Measurements from ENCODE around the gene KLK5.
"Not testable (repeated sequence)": the region's sequence is repeated elsewhere in the genome, so short reads cannot be mapped to it uniquely, and the experiment has no call there.

KLK5 gene

GRCh38 chr19:50921426-50922316, 31.2 kb downstream of the KLK5 start:
- no peak for DNase-seq

- DNase-seq, result no peak
These were observed 36.8 kb downstream of the KLK5 start for GRCh38 chr19:50916069-50916468.

DNA sequence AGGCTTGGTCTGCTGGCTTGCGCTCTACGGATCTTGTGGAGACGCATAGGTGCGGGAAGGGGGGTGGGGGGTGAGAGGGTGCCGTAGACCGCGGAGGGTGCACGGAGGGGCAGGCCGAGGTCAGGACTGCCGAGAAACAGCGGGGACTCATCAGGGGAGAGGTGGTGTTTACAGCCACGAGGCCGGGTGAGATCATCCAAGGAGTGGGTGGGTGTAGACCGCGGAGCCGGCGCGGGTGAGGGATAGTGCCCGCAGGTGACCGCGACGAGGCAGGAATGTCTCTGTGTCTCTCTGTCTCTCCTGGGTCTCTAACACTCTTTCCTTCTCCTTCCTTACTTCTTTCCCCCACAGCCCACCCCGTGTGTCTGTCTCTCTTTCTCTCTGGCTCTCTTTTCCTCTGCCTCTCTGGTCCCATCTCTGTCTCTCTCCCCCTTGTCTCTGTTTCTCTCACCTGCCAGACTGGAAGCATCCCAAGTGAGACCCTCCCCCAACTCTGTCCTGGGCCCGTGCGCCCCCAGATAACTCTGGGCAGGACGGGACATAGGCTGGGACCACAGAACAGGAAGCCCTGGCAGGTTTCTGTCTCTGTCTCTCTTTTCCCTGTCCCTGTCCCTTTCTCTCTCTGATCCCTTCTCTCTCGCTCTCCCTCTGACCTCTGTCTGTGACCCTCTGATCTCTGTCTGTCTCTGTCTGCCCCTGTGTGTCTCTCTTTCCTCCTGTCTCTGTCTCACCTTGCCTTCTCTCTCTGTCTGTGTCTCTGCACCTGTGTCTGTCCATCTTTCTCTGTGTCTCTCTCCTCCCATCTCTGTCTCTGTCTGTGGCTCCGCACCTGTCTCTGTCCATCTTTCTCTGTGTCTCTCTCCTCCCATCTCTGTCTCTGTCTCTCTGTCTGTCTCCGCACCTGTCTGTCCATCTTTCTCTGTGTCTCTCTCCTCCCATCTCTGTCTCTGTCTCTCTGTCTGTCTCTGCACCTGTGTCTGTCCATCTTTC, 39.8 kb downstream of the KLK5 start:
- DNase-seq, result no peak

DNA sequence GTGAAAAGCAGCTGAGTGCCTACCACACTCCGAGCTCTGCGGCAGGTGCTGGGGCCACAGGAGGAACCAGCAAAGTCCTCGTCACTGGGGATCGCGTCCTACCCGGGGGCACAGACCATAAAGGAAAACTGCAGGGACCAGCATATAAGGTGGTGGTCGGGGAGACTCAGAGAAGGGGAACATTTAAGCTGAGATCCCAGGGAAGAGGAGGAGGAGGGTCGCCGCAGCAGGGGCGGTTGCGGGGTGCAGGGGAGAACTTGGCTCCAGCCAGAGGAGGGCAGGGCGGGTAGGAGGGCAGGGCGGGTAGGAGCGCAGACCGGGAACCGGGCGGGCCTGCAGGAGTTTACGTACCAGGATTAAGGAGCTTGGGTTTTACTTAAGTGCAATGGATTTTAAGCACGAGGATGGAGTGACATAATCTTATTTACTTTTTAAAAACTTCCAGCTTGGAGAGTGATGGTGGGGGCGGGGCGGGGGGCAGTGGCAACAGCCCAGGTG, 40.7 kb downstream of the KLK5 start:
- no peak for DNase-seq

DNA sequence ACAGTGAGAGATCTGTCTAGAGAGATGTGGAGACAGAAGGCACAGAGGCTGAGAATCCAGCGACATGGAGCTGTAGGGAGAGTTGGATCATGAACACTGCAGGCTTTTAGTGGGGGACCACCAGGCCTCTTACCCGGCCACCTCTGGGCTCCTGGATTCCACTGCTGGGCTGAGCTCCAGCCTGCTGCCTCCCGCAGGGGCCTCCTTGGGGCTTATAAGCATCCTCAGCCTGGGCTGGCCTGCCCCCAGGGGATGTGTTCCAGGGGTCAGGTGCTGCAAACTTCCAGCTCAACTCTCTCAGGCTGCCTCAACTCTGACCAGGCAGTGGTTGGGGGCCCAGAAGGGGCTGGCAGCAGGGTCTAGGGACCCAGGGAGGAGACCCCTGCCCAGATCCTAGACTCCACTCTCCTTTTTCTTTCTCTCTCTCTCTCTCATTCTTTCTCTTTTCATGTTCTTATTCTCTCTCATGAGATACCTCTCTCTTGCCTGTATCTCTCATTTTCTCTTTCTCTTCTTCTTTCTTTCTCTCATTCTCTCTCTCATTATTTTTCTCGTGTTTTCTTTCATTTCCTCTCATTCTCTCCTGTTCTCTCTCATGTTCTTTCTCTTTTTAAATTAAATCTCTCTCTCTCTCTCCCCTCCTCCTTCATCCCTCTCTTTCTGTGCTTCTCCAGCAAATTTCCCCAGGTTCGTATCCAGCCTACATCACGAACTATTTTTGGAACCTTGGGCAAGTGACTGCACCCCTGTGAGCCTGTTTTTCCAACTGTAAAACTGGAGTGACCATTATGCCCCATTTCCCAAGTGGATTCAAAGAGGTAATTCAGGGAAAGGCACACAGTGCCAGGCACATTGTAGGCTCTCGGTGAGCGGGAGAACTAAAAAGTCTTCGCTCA, 41.4 kb downstream of the KLK5 start, which contains the start of gene KLK4:
Gene KLK4, minus strand, starts transcription at position 190 of the 896 bp plus-strand sequence. CDS start 657 bp downstream, outside the sequence.
- DNase-seq, result no peak

DNA sequence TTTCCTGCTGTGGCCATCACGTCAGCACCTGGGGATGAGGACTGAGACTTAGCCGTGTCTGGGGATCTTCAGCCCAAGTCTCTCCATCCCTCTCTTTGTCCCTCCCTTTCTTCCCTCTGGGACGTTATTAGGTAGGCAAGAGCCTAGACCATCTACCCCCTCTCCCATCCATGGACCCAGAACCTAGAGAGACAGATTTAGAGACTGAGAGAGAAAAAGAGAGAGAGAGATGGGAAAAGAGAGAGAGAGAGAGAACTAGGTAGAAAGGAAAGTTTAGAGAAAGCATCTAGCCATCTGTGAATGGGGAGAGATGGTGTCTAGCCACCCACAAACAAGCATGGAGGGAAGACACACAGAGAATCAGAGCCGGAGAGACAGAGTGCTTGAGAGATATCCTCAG, 42.1 kb downstream of the KLK5 start:
- DNase-seq, result no peak

DNA sequence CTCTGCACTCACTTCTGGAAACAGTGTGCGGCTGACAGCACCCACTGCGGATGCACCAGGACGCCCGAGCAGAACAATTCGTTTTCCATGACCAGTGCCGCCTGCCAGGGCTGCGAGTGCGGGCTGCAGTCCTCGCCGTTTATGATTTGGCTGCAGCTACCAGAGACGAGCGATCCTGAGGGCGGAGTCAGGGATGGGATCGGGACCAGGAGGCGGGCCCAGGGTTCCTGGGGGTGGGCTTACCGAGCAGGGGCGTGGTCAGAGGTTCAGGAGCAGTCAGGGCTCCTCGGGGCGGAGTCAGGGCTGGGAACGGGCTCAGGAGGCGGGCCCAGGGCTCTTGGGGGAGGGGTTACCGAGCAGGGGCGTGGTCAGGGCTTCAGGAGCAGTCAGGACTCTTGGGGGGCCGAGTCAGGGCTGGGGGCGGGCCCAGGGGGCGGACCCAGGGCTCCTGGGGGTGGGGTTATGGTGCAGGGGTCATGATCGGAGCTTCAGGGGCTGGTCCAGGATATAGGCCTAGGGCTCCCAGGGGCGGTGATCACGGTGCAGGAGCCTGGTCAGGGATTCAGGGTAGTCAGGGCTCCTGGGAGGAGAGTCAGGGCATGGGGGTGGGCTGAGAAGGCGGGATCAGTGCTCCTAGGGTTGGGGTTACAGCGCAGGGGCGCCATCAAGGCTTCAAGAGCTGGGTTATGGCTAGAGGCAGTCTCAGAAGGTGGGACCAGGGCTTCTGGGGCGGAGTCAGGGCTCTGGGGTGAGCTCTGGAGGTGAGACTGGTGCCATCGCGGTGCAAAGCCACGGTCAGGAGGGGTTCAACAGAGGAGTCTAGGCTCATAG, 43.4 kb downstream of the KLK5 start:
- peak; percentile 22 for DNase-seq

DNA sequence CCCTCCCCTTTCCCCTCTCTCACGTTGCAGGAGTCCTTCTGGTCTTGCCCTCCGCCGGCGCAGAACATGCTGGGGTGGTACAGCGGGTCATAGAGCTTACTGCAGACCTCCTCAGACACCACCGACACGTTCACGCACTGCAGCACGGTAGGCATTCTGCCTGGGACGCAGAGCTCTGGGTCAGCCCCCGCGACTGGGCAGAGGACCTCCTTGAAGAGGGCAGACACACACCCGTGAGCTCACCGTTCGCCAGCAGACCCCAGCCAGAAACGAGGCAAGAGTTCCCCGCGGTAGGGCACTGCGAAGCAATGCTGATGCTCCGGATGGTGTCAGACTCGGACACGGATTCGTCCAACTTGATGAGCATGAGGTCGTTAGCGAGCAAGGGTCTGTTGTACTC, 44.5 kb downstream of the KLK5 start:
- DNase-seq, result no peak

DNA sequence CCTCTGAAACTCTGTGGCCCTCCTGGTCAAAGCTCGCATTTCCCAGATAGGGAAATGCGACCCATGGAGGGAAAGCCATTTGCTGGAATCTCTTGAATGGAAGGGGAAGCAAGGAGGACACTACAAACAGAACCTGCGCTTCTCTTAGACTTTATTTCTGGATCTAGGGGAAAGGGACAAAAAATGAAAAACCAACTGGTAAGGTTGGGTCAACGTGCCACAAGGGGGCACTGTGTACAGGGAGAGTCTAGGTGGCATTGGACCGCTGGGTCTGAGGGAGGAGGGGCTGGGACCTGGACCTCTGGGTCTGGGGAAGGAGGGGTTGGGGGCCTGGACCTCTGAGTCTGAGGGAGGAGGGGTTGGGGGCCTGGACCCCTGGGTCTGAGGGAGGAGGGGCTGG, 46.6 kb downstream of the KLK5 start:
- peak; percentile 29 for DNase-seq

GRCh38 chr19:50902640-50903039, 50.2 kb downstream of the KLK5 start:
- DNase-seq, result no peak

GRCh38 chr19:50899569-50899968, 53.3 kb downstream of the KLK5 start:
- DNase-seq, result no peak

GRCh38 chr19:50898018-50898417, 54.8 kb downstream of the KLK5 start:
- DNase-seq, result no peak

DNA sequence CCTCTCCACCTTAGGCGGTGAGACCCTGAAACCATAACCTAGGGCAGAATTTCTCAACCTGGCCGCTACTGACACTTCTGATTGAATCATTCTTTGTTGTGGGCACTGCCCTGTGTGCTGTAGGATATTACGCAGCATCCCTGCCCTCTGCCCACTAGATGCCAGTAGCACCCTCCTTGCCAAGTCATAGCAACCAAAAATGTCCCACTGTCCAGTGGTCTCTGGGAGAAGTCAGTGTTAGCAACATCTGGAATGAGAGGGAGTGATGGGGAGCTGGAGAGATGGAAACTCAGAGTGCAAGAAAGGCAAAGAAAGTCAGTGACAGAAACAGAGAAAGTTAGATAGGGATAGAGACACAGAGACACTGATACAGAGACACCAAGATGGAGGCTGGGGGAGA, 55.2 kb downstream of the KLK5 start:
- DNase-seq, result no peak

DNA sequence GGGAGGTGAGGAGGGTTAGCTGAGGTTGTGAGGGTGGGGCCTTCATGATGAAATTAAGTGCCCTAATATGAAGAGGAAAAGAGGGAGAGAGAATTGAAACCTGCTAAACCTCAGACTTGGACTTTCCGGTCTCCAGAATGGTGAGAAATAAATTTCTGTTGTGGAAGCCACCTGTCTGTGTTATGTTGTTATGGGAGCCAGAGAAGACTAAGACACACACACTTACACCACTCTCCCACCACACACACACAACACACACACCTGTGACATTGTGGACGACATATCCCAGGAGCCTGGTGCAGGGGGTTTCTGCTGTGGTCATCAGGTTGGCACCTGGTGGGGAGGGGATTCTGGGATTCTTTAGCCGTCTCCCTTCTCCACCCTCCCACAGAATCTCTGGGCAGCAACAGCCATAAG, 55.6 kb downstream of the KLK5 start:
- no peak for DNase-seq

GRCh38 chr19:50896591-50897190, 56.1 kb downstream of the KLK5 start:
- DNase-seq, result no peak

DNA sequence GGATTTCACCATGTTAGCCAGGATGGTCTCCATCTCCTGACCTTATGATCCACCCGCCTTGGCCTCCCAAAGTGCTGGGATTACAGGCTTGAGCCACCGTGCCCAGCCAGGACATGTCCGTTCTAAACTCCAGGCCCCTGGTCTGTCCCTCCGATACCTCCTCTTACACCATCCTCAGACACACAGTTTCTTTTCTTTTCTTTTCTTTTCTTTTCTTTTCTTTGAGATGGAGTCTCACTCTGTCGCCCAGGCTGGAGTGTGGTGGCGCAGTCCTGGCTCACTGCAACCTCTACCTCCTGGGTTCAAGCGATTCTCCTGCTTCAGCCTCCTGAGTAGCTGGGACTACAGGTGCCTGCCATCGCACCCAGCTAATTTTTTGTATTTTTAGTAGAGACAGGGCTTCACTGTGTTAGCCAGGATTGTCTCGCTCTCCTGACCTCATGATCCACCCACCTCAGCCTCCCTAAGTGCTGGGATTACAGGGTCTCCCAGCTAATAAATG, 56.7 kb downstream of the KLK5 start:
- DNase-seq, result not testable (repeated sequence)

GRCh38 chr19:50894478-50895356, 58.1 kb downstream of the KLK5 start:
- no peak for DNase-seq

Measured in activated T-cell treated with anti-CD3 and anti-CD28 coated beads, Interleukin-2, amount 50 U/mL, for 1 hour (primary cell).